Bronchial epithelial cell (primary cell): ENCODE results near the gene NADK2. TPM values are rescaled to one million over a fixed set of nuclear protein-coding genes. Genes with fewer than 3 reads are reported as not detected.
A peak's percentile ranks its signal among the peaks of the same experiment; 100 is the strongest.

ENCODE experiments used
- DNase-seq: peaks from one replicate; pipeline ENCODE4 v3.0.0-alpha.2; 2010; ENCODE audit warnings: low read depth
- FAIRE-seq: peaks from 2 replicates; lab custom pipeline; 2011; peaks lifted over from hg19 to GRCh38; lab: Jason Lieb, UNC
- H3K27me3 ChIP-seq: 2 replicates; pipeline ENCODE4 v1.5.1; 2011; ENCODE audit warnings: low read length; ENCODE audit not compliant: control insufficient read depth, insufficient read depth
- H3K36me3 ChIP-seq: 2 replicates; pipeline ENCODE4 v1.5.1; 2011; ENCODE audit warnings: low read length; ENCODE audit not compliant: control insufficient read depth, insufficient read depth
- H3K4me3 ChIP-seq: 2 replicates; pipeline ENCODE4 v1.5.1; 2011; ENCODE audit warnings: mild to moderate bottlenecking, low read depth, low read length, control low read depth
- CTCF ChIP-seq: IDR thresholded peaks from 2 replicates; pipeline ENCODE4 v1.5.1; 2011; ENCODE audit warnings: mild to moderate bottlenecking, moderate library complexity, low read length, control low read depth, inconsistent platforms; ENCODE audit not compliant: insufficient read depth, severe bottlenecking
- total RNA-seq: library from RNA; depleted of rRNA; stranded (reverse); fragments of >200 nt; gene quantifications from 2 replicates; pipeline ENCODE4 v1.2.1, GENCODE V29; 2014

Gene NADK2
- total RNA-seq, 1 donor from 2014 or later, result 27.6 TPM

DNA sequence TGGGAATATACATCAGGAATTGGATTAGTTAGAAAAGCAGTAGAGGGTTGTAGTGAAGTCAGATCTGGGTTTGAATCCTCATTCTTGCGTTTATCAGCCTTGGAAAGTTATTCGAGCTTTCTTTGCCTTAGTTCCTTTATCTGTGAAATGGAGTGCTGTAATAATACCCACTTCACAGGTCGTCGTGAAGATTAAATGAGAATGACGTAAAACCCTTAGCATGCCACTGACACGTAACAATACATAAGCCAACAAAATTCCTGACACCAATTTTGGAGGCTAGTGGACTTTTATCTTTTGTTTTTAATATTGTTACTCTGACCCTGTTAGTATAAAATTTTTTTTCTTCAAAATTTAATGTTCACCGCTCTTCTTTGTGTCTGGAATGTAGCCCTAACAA is 86.4 kb downstream of the NADK2 start:
- no peak for DNase-seq
- Histone ChIP-seq H3K4me3 (no peak overlapping the region), H3K36me3 (peaks cover 2% of the 10 kb centered on the region), H3K27me3 (no peaks in the 10 kb centered on the region)
- FAIRE-seq, result no peak
- TF ChIP-seq CTCF, result no peak

DNA sequence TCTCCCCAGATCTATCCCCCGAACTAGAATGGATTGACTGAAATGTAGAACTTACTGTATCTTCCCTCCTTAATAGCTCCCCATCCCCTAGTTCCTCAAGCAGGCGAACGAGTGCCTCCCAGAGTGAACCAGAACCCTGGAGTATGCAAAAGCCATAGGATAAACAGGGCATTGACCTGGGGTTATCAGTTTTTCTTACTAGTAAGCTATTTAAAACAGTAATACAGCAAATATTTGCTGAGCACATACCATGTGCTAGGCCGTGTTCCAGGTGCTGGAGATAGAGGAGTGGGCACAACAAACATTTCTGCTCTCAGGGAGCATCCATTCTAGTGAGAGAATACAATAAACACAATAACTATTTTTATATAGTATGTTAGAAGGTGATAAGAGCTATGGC is 88.0 kb downstream of the NADK2 start:
- Histone ChIP-seq H3K36me3 (no peaks in the 10 kb centered on the region), H3K4me3 (no peak overlapping the region), H3K27me3 (no peaks in the 10 kb centered on the region)
- FAIRE-seq (no peak), DNase-seq (no peak)
- no peak for TF ChIP-seq CTCF

DNA sequence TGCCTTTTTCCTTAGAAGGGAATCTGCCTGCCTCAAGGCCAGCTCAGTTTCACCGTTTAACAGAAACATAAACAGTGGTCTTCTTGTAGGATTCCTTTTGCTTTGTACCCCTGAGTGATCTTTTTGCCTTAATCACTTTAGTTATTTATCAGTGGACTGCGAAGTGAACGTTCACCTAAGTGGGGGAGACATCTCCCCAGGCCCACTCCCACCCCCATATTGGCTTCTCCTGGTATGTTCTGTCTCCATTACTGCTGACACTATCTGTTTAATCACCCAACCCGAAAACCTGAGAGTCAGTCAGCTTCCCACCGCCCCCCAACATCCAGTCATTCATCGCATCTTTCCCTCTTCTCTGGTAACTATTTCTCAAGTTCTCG is 88.4 kb downstream of the NADK2 start:
- DNase-seq (no peak), FAIRE-seq (no peak)
- H3K27me3 ChIP-seq, result no peaks in the 10 kb centered on the region
- no peak for TF ChIP-seq CTCF
- no peaks in the 10 kb centered on the region for H3K36me3 ChIP-seq
- H3K4me3 ChIP-seq, result no peak overlapping the region

DNA sequence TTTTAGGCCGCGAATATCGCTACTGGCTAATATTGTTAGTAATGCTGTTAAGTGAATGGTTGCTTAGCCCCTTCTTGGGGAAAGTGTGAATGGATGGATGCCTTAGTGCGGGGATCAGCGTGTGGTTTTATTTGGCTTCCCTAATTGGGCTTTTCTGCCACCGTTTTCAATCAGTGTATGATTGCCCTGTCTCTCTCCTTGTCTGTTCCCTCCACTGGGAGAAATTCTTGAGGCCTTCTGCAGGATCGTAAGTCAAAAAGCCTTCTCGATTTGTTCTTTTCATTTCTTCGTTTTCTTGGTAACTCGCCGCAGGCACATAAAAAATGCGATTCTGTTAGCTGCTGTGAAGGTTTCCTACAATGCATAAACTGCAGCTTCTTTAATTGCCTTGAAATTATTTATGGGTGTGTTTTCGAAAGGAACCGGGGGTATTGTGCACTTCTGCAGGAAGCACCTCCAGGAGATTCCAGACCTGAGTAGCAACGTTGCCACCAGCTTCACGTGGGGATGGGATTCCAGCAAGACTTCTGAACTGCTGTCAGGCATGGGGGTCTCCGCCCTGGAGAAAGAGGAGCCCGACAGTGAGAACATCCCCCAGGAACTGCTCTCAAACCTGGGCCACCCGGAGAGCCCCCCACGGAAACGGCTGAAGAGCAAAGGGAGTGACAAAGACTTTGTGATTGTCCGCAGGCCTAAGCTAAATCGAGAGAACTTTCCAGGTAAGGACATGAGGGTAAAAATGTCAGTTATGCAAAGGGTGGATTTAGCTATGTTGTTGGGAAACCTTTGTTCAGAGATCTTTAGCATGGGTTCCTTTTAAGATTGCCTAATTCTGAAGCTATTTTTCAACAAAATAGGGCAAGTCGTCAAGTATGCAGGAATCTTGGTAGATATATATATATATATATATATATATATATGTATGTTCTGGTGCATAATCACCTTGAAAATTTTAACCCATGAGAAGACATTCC is 89.1 kb downstream of the NADK2 start:
- H3K27me3 ChIP-seq, result no peaks in the 10 kb centered on the region
- FAIRE-seq, result no peak
- H3K36me3 ChIP-seq, result no peaks in the 10 kb centered on the region
- TF ChIP-seq CTCF, result no peak
- DNase-seq, result peak; percentile 15
- peak overlapping the region; percentile 74 for H3K4me3 ChIP-seq

GRCh38 chr5:36151434-36152323 is 90.0 kb downstream of the NADK2 start, which contains the start of the genes LMBRD2 and SKP2:
TSS of gene LMBRD2 (minus strand) at chr5:36151887. CDS start at chr5:36143349, 8,538 bp downstream.
TSS of gene SKP2 (plus strand) at chr5:36152111. CDS start at chr5:36152263, 152 bp downstream.
- Histone ChIP-seq H3K4me3 (peak within 1 kb of the TSS; percentile 74), H3K27me3 (no peaks in the 10 kb centered on the region), H3K36me3 (no peaks in the 10 kb centered on the region)
- FAIRE-seq, result no peak
- TF ChIP-seq CTCF, result no peak
- peak; percentile 96 for DNase-seq
